Body of pancreas (tissue), 4 donors: Measurements from ENCODE around the gene SH3PXD2A. TPM values are rescaled to one million over a fixed set of nuclear protein-coding genes. Genes with fewer than 3 reads are reported as not detected.

Experiments
- ATAC-seq: fragments of 150-250 bp; one replicate; pipeline ENCODE4 v1.9.1; 2016
- DNase-seq, 4 donors: peaks; one replicate each; pipeline ENCODE4 v3.0.0-alpha.2; 2019
- H3K27ac ChIP-seq, 4 donors: fragments of 200-600 bp; sonication (generic); 1 replicate in 3 of 4; 2 replicates in 1 of 4; pipeline versions ENCODE4 v1.5.1 to v1.6.1; 2016 to 2019; ENCODE audit warnings: mild to moderate bottlenecking in 1 of 4, mixed read lengths in 1 of 4, moderate library complexity in 1 of 4
- H3K27me3 ChIP-seq, 2 donors: fragments of 200-600 bp; sonication (generic); one replicate each; pipeline ENCODE4 v1.6.0; 2016; ENCODE audit warnings: mild to moderate bottlenecking in 1 of 2
- H3K36me3 ChIP-seq, 2 donors: fragments of 200-600 bp; sonication (generic); replicated peaks in 1 of 2; 2 replicates each; pipeline ENCODE4 v1.5.1; 2016; ENCODE audit warnings: low read depth in 2 of 2; ENCODE audit not compliant: insufficient read depth in 1 of 2
- H3K4me1 ChIP-seq: fragments of 200-600 bp; sonication (generic); one replicate; pipeline ENCODE4 v1.6.0; 2016
- H3K4me3 ChIP-seq, 2 donors: fragments of 200-600 bp; sonication (generic); 1 replicate in 1 of 2; 2 replicates in 1 of 2; pipeline ENCODE4 v1.5.1; 2016 to 2019
- H3K9me3 ChIP-seq, 3 donors: fragments of 200-600 bp; sonication (generic); 1 replicate in 2 of 3; 2 replicates in 1 of 3; pipeline ENCODE4 v1.5.1; 2016
- CTCF ChIP-seq, 7 experiments: fragments of 450-650 bp in 4 of 7; fragments of 200-600 bp in 3 of 7; sonication (generic) in 3 of 7; IDR thresholded peaks; one replicate each; pipeline ENCODE4 v1.5.1; 2016 to 2019; ENCODE audit warnings: antibody characterized with exemption in 7 of 7
- POLR2A ChIP-seq, 3 donors: fragments of 450-650 bp; IDR thresholded peaks; one replicate each; pipeline ENCODE4 v1.6.1; 2016; ENCODE audit warnings: antibody characterized with exemption in 3 of 3, mild to moderate bottlenecking in 2 of 3
- WGBS, 2 donors: methylation state at CpG; one replicate each; pipeline ENCODE4 v1.1.5; 2017; 5-methylcytosine and 5-hydroxymethylcytosine counted together
- intact Hi-C: fragments of 100-400 bp; cut with DNase I; formaldehyde crosslinking; loops from one replicate; pipeline ENCODE4 v1.15.1; 2023
- total RNA-seq, 2 donors: library from RNA; depleted of rRNA; stranded (reverse); fragments of >200 nt; gene quantifications; one replicate each; pipeline ENCODE4 v1.1.0, GENCODE V29; 2016

Gene SH3PXD2A
- total RNA-seq, 2 donors from 2014 or later = 7.3 to 9.9 TPM

GRCh38 chr10:103659674-103660363 lies 195.6 kb downstream of the SH3PXD2A start:
- 26 to 36% methylated on average over 9 to 11 of the region's 11 CpGs for WGBS, 2 donors
- peak; percentile 92 for ATAC-seq
- TF ChIP-seq POLR2A (IDR thresholded peaks at IDR 0.05) = peak; percentile 23 to 82 (median 82)
- peak in 1 of 7 experiments; percentile 4 for TF ChIP-seq CTCF (IDR thresholded peaks at IDR 0.05)
- peak overlapping the region; percentile 4 to 30 for H3K4me3 ChIP-seq
- H3K27me3 ChIP-seq = no peaks in the 10 kb centered on the region
- H3K36me3 ChIP-seq = no peaks in the 10 kb centered on the region
- intact Hi-C loops = no loop called here
- peak; percentile 63 to 87 (median 78) for DNase-seq
- no peaks in the 10 kb centered on the region for H3K9me3 ChIP-seq
- H3K27ac ChIP-seq = peak overlapping the region; percentile 59 to 86 (median 77)
- H3K4me1 ChIP-seq = peaks cover 22% of the 10 kb centered on the region

- intact Hi-C loops = no loop called here
- DNase-seq = no peak
Measured at GRCh38 chr10:103658049-103658577, 197.3 kb downstream of the SH3PXD2A start.

GRCh38 chr10:103657061-103657591 lies 198.2 kb downstream of the SH3PXD2A start:
- TF ChIP-seq POLR2A (IDR thresholded peaks at IDR 0.05) = no peak
- TF ChIP-seq CTCF (IDR thresholded peaks at IDR 0.05) = no peak
- H3K36me3 ChIP-seq = no peaks in the 10 kb centered on the region
- no peak overlapping the region for H3K27ac ChIP-seq
- no peak overlapping the region for H3K4me3 ChIP-seq
- H3K27me3 ChIP-seq = no peaks in the 10 kb centered on the region
- DNase-seq = no peak
- intact Hi-C loops = no loop called here
- H3K9me3 ChIP-seq = no peaks in the 10 kb centered on the region
- no peak for ATAC-seq
- H3K4me1 ChIP-seq = peaks cover 22% of the 10 kb centered on the region
- WGBS, 2 donors = 92 to 97% methylated on average over 4 of the region's 4 CpGs

More at GRCh38 chr10:103658049-103658577, 197.3 kb downstream of the SH3PXD2A start:
- Histone ChIP-seq H3K4me1 (peaks cover 22% of the 10 kb centered on the region), H3K27me3 (no peaks in the 10 kb centered on the region), H3K9me3 (no peaks in the 10 kb centered on the region), H3K27ac (peak overlapping the region in 3 of 4 donors; percentile 69 to 86 (median 85)), H3K4me3 (no peak overlapping the region), H3K36me3 (no peaks in the 10 kb centered on the region)
- 66 to 90% methylated on average over 4 of the region's 4 CpGs for WGBS, 2 donors
- ATAC-seq = no peak
- TF ChIP-seq POLR2A (IDR thresholded peaks at IDR 0.05) (no peak), CTCF (IDR thresholded peaks at IDR 0.05) (no peak)

GRCh38 chr10:103654925-103655324 lies 200.5 kb downstream of the SH3PXD2A start:
- no peak overlapping the region for H3K4me3 ChIP-seq
- intact Hi-C loops = no loop called here

More at GRCh38 chr10:103654925-103655324, 200.5 kb downstream of the SH3PXD2A start:
- Histone ChIP-seq H3K9me3 (no peaks in the 10 kb centered on the region), H3K36me3 (no peaks in the 10 kb centered on the region), H3K4me1 (peaks cover 15% of the 10 kb centered on the region), H3K27me3 (no peaks in the 10 kb centered on the region), H3K27ac (no peak overlapping the region)
- ATAC-seq = no peak
- WGBS, 2 donors = 72 to 78% methylated on average over 4 of the region's 4 CpGs
- TF ChIP-seq CTCF (IDR thresholded peaks at IDR 0.05) (no peak), POLR2A (IDR thresholded peaks at IDR 0.05) (no peak)
- no peak for DNase-seq
